GM12872 (cell line): ENCODE results near the gene SPCS2.

Source experiments
- TF ChIP-seq, protein P1 (sequence below): IDR thresholded peaks from 3 replicates; pipeline ENCODE4 v1.5.1; 2011; ENCODE audit warnings: low read depth, mild to moderate bottlenecking, low read length, moderate library complexity; ENCODE audit not compliant: insufficient read depth

Gene SPCS2

DNA sequence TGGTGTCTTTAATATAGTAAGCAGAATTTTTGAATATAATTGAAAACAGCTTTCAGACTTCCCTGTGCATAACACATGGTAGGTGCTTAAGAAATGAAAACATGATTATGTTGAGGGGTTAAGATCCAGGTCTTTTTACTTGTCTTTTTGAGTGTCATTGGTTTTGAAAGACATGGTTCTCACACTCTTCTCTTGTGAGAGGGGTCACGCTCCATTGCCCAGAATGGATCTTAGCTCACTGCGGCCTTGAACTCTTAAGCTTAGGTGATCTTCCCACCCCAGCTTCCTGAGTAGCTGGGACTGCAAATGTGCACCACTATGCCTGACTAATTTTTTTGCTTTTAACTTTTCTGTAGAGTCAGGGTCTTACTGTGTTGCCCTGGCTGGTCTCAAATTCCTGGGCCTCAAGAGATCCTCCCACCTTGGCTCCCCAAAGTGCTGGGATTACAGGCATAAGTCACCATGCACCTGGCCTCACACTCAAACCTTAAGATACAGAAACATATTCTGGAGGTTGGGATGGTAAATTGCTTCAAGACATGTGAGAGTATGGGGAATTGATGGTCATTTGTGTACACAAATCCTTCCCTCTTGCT is 1.4 kb downstream of the SPCS2 start:
- TF ChIP-seq, protein P1, sequence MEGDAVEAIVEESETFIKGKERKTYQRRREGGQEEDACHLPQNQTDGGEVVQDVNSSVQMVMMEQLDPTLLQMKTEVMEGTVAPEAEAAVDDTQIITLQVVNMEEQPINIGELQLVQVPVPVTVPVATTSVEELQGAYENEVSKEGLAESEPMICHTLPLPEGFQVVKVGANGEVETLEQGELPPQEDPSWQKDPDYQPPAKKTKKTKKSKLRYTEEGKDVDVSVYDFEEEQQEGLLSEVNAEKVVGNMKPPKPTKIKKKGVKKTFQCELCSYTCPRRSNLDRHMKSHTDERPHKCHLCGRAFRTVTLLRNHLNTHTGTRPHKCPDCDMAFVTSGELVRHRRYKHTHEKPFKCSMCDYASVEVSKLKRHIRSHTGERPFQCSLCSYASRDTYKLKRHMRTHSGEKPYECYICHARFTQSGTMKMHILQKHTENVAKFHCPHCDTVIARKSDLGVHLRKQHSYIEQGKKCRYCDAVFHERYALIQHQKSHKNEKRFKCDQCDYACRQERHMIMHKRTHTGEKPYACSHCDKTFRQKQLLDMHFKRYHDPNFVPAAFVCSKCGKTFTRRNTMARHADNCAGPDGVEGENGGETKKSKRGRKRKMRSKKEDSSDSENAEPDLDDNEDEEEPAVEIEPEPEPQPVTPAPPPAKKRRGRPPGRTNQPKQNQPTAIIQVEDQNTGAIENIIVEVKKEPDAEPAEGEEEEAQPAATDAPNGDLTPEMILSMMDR, result no peak

DNA sequence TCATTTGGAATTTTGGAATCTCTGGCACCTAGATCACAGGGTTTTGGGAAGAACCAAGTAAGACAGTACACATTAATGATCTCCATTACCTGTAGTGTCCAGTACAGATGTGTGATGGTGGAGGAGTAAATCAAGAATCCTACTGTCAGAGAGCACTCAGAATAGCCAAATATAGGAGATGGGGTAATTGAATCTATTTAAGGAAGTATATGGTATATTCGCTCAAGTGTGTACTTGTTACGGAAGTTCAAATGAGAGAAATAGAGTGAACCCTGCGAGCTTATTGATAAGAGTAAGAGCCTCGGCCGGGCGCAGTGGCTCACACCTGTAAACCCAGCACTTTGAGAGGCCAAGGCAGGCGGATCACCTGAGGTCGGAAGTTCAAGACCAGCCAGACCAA is 2.2 kb downstream of the SPCS2 start:
- TF ChIP-seq, protein P1, result no peak

DNA sequence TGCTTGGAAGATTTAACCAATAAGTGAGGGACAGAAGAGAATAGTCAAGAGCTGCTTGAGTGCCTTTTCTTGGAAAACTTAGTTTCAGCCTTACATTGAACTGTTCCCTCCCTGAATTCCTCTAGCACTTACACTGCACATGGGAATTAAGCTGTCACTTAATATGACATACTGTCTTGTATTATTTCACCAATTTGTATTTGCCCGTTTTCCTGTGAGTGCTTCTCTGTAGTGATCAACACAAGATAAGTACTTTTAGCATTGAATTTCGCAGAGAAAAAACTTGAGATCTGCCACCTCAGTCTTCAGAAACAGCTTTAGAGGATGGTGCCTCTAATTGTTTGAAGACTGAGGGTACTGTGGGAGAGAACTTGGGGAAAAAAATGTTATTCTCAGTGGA is 3.7 kb downstream of the SPCS2 start:
- TF ChIP-seq, protein P1, result no peak

DNA sequence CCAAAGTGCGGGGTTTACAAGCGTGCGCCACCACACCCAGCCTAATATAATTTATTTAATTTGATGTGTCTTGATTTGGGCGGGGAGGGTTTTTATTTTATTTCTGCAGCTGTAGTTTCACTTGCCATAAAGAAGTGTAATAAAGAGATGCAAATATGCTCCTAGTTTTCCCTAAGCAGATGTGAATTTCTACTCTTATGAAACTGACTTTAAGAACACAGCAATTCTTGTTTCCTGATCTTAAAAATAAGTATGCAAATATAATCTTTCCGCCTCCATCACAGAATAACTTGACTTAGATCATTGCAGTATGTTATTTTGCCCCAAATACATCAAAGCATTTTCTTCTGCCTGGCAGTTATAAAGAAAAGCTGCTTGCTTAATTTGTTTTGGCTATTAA is 4.4 kb downstream of the SPCS2 start:
- TF ChIP-seq, protein P1, result no peak

DNA sequence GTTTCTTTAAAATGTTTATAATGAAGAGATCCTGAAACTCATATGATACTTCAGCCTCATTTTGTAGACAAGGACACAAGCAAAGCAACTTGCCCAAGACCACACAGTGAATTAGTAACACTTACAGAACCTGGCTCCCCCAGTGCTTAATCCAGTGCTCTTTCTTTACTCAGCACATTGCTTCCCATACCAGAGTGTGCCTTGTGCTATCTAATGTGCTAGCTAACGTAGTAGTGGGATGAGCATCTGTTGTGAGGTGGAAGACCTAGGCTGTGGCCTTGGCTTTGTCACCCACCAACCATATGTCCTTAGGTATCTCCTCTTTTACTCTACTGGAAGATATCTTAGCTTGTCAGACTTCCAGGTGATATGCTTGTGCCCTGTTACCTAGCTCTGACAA is 5.1 kb downstream of the SPCS2 start:
- TF ChIP-seq, protein P1, result no peak

DNA sequence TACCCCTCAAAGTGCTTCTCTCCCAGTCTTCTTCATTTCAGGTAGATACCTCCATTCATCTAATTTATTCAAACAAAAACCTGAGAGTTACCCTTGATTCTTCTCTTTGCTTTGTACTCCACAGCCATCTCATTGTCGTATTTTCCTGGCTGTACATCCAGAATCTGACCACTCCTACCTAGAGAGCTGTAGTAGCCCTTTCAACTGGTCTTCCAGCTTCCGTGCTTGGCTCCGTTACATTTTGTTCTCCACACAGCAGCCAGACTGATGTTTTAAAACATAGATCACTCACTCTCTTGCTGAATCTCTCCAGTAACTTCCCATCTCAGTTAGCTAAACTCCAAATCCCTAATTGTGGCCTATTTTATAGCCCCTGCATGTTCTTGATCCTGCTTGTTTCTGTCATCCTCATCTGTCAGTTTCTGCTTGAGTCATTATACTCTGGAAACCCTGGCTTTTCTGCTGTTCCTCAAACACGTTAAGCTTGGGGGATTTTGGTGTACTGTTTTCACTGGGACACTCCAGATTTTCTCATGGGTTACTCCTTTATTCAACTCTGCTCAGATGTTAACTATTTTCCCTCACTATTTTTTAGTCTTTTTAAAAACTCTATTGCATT is 7.4 kb downstream of the SPCS2 start:
- TF ChIP-seq, protein P1, result no peak

DNA sequence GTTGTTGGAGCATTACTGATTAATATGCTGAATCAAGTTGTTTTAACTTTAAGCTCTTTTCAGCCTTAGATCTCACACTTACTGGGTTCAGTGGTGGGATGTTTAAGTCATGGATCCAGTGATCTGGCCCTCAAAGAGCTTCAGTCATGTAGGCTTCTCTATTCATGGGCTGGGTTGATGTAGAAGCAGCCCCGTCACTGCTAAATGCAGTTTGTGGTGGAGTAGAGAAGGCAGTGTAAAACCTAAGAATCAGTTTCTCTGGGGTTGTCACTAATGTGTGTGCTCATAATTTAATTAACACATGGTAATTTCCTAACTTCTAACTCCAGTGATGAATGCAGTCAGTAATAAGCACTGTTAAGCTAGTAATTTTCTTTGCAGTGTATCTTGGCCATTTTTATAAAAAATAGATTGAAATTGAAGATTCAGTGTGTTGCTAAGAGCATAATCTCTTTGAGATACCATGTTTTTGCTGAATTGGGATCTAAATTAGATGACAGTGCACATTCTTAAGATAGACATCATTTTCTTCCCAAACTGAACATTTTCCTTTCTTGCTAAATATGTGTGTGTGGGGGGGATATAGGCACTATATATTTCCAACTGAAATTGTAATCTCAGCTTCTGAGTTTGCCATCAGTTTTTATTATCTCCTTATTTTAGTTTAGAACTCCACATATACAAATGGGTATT is 9.0 kb downstream of the SPCS2 start:
- TF ChIP-seq, protein P1, result no peak
